ENCODE results near the gene ATXN3. TPM values are rescaled to one million over a fixed set of nuclear protein-coding genes. Genes with fewer than 3 reads are reported as not detected.

The ATXN3 gene
- total RNA-seq, 1 donor from 2014 or later = 37.8 TPM

DNA sequence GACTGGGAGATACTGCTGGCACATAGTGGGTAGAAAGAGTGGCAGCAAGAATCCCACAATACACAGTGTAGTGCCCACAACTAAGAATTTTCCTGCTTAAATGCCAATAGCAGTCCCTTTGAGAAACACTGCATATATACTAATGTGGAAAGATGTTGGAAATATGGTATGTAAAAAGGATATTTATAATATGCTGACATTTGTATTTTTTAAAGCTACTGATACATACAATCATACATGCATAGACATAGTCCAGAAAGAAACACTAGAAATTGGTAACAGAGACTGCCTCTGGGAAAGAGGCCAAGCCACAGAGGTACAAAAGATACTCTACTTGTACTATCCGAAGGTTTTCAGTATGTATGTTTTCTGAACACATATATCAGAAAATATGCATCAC, 96.8 kb downstream of the ATXN3 start:
- Histone ChIP-seq H3K27me3 (no peaks in the 10 kb centered on the region), H3K9me3 (no peaks in the 10 kb centered on the region), H3K36me3 (peaks cover 0 to 55% of the 10 kb centered on the region in 2 donors), H3K4me1 (no peaks in the 10 kb centered on the region), H3K4me3 (no peak overlapping the region), H3K27ac (no peak overlapping the region)
- intact Hi-C loops (cut with DNase I) = no loop called here
- no peak for DNase-seq (ENCODE audit: extremely low spot score in 2 of 2)
- TF ChIP-seq, protein P1, sequence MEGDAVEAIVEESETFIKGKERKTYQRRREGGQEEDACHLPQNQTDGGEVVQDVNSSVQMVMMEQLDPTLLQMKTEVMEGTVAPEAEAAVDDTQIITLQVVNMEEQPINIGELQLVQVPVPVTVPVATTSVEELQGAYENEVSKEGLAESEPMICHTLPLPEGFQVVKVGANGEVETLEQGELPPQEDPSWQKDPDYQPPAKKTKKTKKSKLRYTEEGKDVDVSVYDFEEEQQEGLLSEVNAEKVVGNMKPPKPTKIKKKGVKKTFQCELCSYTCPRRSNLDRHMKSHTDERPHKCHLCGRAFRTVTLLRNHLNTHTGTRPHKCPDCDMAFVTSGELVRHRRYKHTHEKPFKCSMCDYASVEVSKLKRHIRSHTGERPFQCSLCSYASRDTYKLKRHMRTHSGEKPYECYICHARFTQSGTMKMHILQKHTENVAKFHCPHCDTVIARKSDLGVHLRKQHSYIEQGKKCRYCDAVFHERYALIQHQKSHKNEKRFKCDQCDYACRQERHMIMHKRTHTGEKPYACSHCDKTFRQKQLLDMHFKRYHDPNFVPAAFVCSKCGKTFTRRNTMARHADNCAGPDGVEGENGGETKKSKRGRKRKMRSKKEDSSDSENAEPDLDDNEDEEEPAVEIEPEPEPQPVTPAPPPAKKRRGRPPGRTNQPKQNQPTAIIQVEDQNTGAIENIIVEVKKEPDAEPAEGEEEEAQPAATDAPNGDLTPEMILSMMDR (IDR thresholded peaks at IDR 0.05) = no peak
- TF ChIP-seq POLR2A (IDR thresholded peaks at IDR 0.05) (no peak), POLR2AphosphoS5 (IDR thresholded peaks at IDR 0.05; ENCODE audit: insufficient read depth in 1 of 2, low read depth in 1 of 2) (no peak)

Other genes with a start within 250 kb of the ATXN3 start
- gene TC2N, start 239.0 kb downstream of the ATXN3 start, total RNA-seq = 50.3 TPM
- 240 TPM for gene FBLN5, start 158.9 kb downstream of the ATXN3 start, total RNA-seq
- 27.0 TPM for gene TRIP11, start 66.5 kb downstream of the ATXN3 start, total RNA-seq
- gene NDUFB1, start 15.1 kb upstream of the ATXN3 start, total RNA-seq = 86.9 TPM
- 25.8 TPM for gene CPSF2, start 15.4 kb upstream of the ATXN3 start, total RNA-seq
- 1.5 TPM for gene SLC24A4, start 216.6 kb upstream of the ATXN3 start, total RNA-seq

Data from vagina (tissue), 2 donors.